A549 (cell line): ENCODE measurements around the gene TIMM23B. TPM values are rescaled to one million over a fixed set of nuclear protein-coding genes. Genes with fewer than 3 reads are reported as not detected.
A peak's percentile ranks its signal among the peaks of the same experiment; 100 is the strongest.
"Not testable (repeated sequence)": the region's sequence is repeated elsewhere in the genome, so short reads cannot be mapped to it uniquely, and the experiment has no call there.

Source experiments
- ATAC-seq, 2 experiments: fragments of 200-7000 bp in 1 of 2; fragments of >200 bp in 1 of 2; cut with Nextera tagmentation in 1 of 2; cut with Tn5 transposase in 1 of 2; 3 replicates each; pipeline versions ENCODE4 v1.8.0 to v1.9.1; 2018 to 2020; ENCODE audit warnings: mild to moderate bottlenecking in 1 of 2, moderate library complexity in 1 of 2
- CTCF ChIA-PET: fragments of 300-600 bp; sonication (Branson Sonifier 250); formaldehyde crosslinking; extraction: SDS; loops from one replicate; lab custom pipeline; 2021; ENCODE audit warnings: antibody characterized with exemption, inconsistent platforms; lab: Yijun Ruan, JAX
- POLR2A ChIA-PET: fragments of 350-600 bp; formaldehyde crosslinking; extraction: SDS; loops from one replicate; lab custom pipeline; 2021; ENCODE audit warnings: antibody characterized with exemption, inconsistent platforms; lab: Yijun Ruan, JAX
- DNase-seq, 2 experiments: peaks; one replicate each; pipeline versions ENCODE4 v3.0.0 to v3.0.0-alpha.2; 2011 to 2016; ENCODE audit warnings: low read depth in 1 of 2, low spot score in 1 of 2
- FAIRE-seq: peaks from 2 replicates; lab custom pipeline; 2011; peaks lifted over from hg19 to GRCh38; lab: Jason Lieb, UNC
- H3K27ac ChIP-seq, 2 experiments: fragments of >200 bp; sonication (Bioruptor Twin); formaldehyde crosslinking; 3 replicates each; pipeline ENCODE4 v1.5.1; 2016 to 2017
- H3K4me1 ChIP-seq: fragments of >200 bp; sonication (Bioruptor Twin); formaldehyde crosslinking; 3 replicates; pipeline ENCODE4 v1.6.1; 2016
- H3K4me2 ChIP-seq: fragments of >200 bp; sonication (Bioruptor Twin); formaldehyde crosslinking; 3 replicates; pipeline ENCODE4 v1.6.1; 2016
- H3K4me3 ChIP-seq: fragments of >200 bp; sonication (Bioruptor Twin); formaldehyde crosslinking; 3 replicates; pipeline ENCODE4 v1.5.1; 2016
- H3K9me3 ChIP-seq: fragments of >200 bp; sonication (Bioruptor Twin); formaldehyde crosslinking; 3 replicates; pipeline ENCODE4 v1.6.1; 2016
- SMC3 ChIP-seq: fragments of >200 bp; sonication (Bioruptor Twin); formaldehyde crosslinking; IDR thresholded peaks from 3 replicates; pipeline ENCODE4 v1.6.1; 2018; ENCODE audit warnings: inconsistent platforms
- WGBS: methylation state at CpG from one replicate; pipeline ENCODE4 v1.1.6; 2017; ENCODE audit errors: missing lambda C conversion rate; 5-methylcytosine and 5-hydroxymethylcytosine counted together
- polyA plus RNA-seq, 4 experiments: library from polyadenylated mRNA; depleted of rRNA in 3 of 4; stranded (reverse); fragments of >200 nt; fragmentation: RNase III in 1 of 4; extraction: RNeasy Plus Mini Kit Qiagen cat#74134 plus additional on column Dnase treatment in 1 of 4; gene quantifications; 2 replicates in 3 of 4; 3 replicates in 1 of 4; pipeline ENCODE4 v1.2.3, GENCODE V29; 2011 to 2017

The TIMM23B gene
- polyA plus RNA-seq, 2 of the 4 experiments (the other 2 are of a cell fraction): 12.9 to 28.5 TPM

DNA sequence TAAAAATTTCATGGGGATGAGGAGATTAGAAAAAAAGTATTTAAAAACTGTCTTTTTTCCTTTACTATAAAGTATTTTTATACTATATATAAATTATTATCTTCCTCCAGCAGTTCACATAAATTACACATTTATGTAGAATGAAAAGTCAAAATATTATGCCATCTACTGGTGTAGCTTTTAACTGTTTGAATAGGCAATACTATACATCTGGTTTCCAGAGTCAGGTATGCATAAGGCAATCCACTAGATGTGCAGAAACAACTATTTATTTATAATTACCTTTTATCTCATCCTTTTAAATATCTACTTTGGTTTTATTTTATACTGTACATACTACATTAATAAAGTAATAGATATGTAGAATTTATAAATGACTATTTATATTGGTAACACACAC, 25.4 kb upstream of the TIMM23B start:
- FAIRE-seq, H3K9me3 ChIP-seq, POLR2A ChIA-PET, H3K27ac ChIP-seq, DNase-seq, H3K4me2 ChIP-seq, H3K4me3 ChIP-seq, H3K4me1 ChIP-seq: not testable (repeated sequence)
- CTCF ChIA-PET: interaction anchor here (1.1 to 1.6 kb wide), 2 partner anchors 321 to 323 kb away, joined by 4 read pairs; no protein-coding TSS in a partner anchor
- TF ChIP-seq SMC3: peak; percentile 44; the same call in 2 of the 3 replicates
- peak in 1 of 2 experiments; percentile 59; a peak in 2 of 6 replicates for ATAC-seq

- FAIRE-seq, H3K9me3 ChIP-seq, H3K4me2 ChIP-seq, POLR2A ChIA-PET, DNase-seq, ATAC-seq, H3K4me1 ChIP-seq, H3K4me3 ChIP-seq, H3K27ac ChIP-seq: not testable (repeated sequence)
- CTCF ChIA-PET: interaction anchor here (1.1 kb wide), 1 partner anchor 322 kb away, joined by 4 read pairs; no protein-coding TSS in a partner anchor
Observed at GRCh38 chr10:49917927-49918326, 23.9 kb upstream of the TIMM23B start.

GRCh38 chr10:49922041-49922440, 19.8 kb upstream of the TIMM23B start:
- WGBS: 90% methylated on average over 4 of the region's 4 CpGs
- FAIRE-seq, H3K9me3 ChIP-seq, H3K4me1 ChIP-seq, ATAC-seq, H3K4me3 ChIP-seq, POLR2A ChIA-PET, DNase-seq, H3K27ac ChIP-seq, H3K4me2 ChIP-seq: not testable (repeated sequence)
- CTCF ChIA-PET: interaction anchor here (0.9 kb wide), 1 partner anchor 329 kb away, joined by 3 read pairs; no protein-coding TSS in a partner anchor

DNA sequence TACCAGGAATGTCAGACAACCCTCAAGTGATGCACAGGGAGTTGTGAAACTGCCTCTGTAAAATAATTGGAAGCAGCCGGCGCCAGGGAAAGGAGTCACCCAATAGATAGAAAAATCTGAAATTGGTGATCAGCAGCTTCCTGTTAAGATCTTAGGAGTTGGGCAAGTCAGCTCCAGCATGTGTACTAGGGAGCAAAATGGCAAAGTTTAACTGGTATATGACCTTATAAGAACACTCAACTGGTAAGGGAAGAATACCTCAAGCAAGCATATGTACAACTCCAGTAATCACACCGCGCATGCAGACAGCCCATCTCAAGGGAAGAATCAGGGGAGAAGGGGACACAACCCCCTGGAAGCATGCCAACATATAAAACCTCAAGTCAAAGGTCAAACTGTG, 18.3 kb upstream of the TIMM23B start:
- H3K4me3 ChIP-seq, ATAC-seq, DNase-seq, H3K4me1 ChIP-seq, POLR2A ChIA-PET, H3K27ac ChIP-seq, CTCF ChIA-PET, H3K9me3 ChIP-seq, H3K4me2 ChIP-seq, FAIRE-seq: not testable (repeated sequence)
- whole genome bisulfite sequencing: 91% methylated on average over 4 of the region's 4 CpGs

DNA sequence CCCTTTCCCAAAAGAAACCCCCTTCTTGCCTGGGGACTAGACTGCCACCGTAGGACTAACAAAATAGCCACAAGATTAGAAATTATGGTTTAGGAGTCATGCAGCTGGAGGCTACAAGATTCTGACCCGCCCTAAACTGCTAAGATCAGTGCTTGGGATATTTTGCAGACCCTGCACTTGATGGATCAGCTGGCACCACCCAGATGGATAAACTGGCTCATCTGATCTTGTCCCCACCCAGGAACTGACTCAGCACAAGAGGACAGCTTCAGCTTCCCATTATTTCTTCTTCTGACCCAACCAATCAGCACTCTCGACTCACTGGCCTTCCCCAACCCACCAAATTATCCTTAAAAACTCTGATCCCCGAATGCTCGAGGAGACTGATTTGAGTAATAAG, 10.6 kb upstream of the TIMM23B start:
- POLR2A ChIA-PET, H3K4me1 ChIP-seq, H3K4me3 ChIP-seq, CTCF ChIA-PET, H3K9me3 ChIP-seq, H3K4me2 ChIP-seq, H3K27ac ChIP-seq, ATAC-seq, DNase-seq, FAIRE-seq: not testable (repeated sequence)
- WGBS: 92% methylated on average over 5 of the region's 5 CpGs

DNA sequence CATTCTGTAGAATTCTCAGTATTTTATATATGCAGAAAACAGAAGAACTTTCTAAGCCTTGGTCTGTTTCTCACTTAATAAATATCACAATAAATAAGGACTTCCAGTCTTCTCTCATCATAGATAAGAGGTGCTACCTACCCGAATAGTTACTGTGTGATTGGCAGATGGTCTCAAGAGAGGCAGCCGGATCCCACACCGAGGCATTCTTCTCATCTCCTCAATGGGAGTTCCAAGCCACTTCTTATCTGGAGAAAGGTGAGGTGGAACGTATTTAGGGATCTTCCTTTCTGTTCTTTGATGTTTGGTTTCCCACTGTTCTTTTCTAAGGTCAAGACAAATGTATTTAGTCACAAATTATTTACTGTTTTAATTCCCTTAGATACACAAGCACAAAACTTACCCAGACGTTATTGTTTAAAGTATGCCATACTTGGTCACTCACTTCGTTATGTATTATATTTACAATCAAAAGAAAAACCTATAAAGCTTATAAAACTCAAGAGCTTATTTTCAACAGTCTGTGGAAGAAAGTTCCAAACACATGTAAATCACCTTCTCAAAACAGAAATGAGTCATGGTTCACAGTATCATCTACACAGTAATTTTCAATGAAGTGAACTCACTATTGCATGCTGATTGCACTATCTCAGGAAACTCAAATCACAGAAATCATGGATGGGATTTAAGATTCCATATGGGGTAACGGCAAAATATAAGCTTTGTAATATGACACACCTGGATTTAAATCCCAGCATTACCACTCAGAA, 9.7 kb upstream of the TIMM23B start:
- H3K4me2 ChIP-seq, ATAC-seq, DNase-seq, POLR2A ChIA-PET, H3K27ac ChIP-seq, H3K9me3 ChIP-seq, CTCF ChIA-PET, H3K4me1 ChIP-seq, H3K4me3 ChIP-seq: not testable (repeated sequence)
- whole genome bisulfite sequencing: 82% methylated on average over 7 of the region's 7 CpGs
- FAIRE-seq: peak; percentile 23

DNA sequence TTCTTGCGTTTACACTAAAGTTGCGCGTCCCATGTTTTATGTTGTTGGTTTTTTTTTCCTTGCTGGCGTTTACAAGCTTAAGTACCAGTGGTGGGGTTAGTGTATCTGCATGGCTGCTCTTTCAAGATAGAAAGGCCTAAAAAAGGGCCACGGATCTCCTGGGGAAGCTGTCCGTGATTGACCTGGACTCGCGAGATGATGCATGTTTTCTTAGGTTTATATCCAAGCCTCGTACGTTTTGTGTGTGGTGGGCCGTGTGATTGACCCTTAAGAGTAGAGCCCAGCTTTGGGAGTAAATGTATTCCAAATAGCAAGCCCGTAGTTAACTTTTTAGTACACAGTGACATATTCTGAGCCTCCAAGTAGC, 469 bp downstream of the TIMM23B start:
- POLR2A ChIA-PET, FAIRE-seq, DNase-seq, CTCF ChIA-PET, H3K9me3 ChIP-seq: not testable (repeated sequence)
- peak overlapping the region; percentile 98 for H3K4me2 ChIP-seq
- WGBS: 0% methylated on average over 12 of the region's 12 CpGs
- peaks cover 13% of the 10 kb centered on the region for H3K4me1 ChIP-seq
- peak overlapping the region; percentile 91 to 94 for H3K27ac ChIP-seq
- peak; percentile 36 to 66; a peak in 4 of 6 replicates for ATAC-seq
- peak overlapping the region; percentile 97 for H3K4me3 ChIP-seq

- peak overlapping the region; percentile 98 for H3K4me2 ChIP-seq
- H3K9me3 ChIP-seq, ATAC-seq, H3K27ac ChIP-seq, H3K4me3 ChIP-seq, DNase-seq, FAIRE-seq, POLR2A ChIA-PET, CTCF ChIA-PET: not testable (repeated sequence)
- H3K4me1 ChIP-seq: peaks cover 13% of the 10 kb centered on the region
- 91% methylated on average over 2 of the region's 2 CpGs for WGBS
Observed at GRCh38 chr10:49943607-49944006, 1.8 kb downstream of the TIMM23B start.

DNA sequence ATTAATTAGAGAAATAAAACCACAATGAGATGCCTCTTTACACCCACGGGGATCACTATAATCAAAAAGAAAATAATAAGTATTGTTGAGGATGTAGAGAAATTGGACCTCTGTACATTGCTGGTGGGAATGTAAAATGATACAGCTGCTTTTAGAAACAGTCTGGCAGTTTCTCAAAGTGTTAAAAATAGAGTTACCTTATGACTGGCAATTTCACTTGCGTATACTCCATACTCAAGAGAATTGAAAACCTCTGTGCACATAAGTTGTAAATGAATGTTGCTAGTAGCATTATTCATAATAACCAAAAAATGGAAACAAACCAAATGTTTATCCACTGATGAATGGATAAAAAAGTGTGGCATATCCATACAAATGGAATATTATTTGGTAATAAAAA, 6.3 kb downstream of the TIMM23B start:
- H3K27ac ChIP-seq, H3K4me3 ChIP-seq, H3K9me3 ChIP-seq, H3K4me2 ChIP-seq, DNase-seq, H3K4me1 ChIP-seq, FAIRE-seq, CTCF ChIA-PET, POLR2A ChIA-PET, ATAC-seq: not testable (repeated sequence)
- 89% methylated on average over 1 of the region's 2 CpGs for WGBS

DNA sequence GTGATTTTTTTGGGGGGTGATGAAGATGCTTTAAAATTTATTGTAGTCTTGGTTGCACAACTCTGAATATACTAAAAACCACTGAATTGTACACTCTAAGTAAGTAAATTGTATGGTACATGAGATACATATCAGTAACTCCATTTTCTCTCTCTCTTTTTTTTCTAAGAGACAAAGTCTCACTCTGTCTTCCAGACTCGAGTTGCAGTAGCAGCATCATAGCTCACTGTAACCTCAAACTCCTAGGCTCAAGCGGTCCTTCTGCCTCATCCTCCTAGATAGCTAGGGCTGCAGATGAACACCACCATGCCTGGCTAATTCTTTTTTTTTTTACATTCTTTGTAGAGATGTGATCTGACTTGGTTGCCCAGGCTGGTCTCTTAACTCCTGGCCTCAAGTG, 6.9 kb downstream of the TIMM23B start:
- CTCF ChIA-PET, H3K4me1 ChIP-seq, H3K4me3 ChIP-seq, H3K27ac ChIP-seq, ATAC-seq, POLR2A ChIA-PET, DNase-seq, H3K9me3 ChIP-seq, FAIRE-seq, H3K4me2 ChIP-seq: not testable (repeated sequence)
- 89% methylated on average over 2 of the region's 2 CpGs for WGBS

DNA sequence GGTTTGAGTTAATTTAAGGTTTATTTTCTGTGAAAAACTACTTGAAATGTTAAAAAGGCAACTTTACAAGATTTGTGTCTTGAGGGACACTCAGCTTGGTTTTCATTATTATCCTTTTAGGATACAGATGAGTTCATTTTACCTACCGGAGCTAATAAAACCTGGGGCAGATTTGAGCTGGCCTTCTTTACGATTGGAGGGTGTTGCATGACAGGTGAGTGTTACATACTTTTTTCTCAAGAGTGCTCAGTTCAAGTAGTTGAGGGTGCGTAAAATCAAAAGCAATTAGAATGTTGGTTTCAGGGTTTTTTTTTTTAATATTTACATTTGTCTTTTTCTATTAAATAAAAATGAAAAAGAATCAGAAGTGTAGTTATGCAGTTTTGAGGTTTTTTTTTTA, 10.2 kb downstream of the TIMM23B start:
- H3K4me1 ChIP-seq, FAIRE-seq, H3K4me2 ChIP-seq, ATAC-seq, H3K27ac ChIP-seq, H3K9me3 ChIP-seq, H3K4me3 ChIP-seq, CTCF ChIA-PET, DNase-seq, POLR2A ChIA-PET: not testable (repeated sequence)
- 86% methylated on average over 3 of the region's 3 CpGs for WGBS
